OCI-LY7 (cell line): ENCODE measurements around the gene PPP1R3E.

Source experiments
- CTCF ChIP-seq: fragments of 200-600 bp; sonication (generic); conservative IDR thresholded peaks from 2 replicates; pipeline ENCODE4 v1.5.1; 2014; ENCODE audit warnings: mild to moderate bottlenecking, antibody characterized with exemption, low read length, moderate library complexity, mixed read lengths
- EZH2phosphoT487 ChIP-seq: fragments of 200-600 bp; sonication (generic); IDR thresholded peaks from 2 replicates; pipeline ENCODE4 v1.6.1; 2018; ENCODE audit warnings: low read depth, borderline replicate concordance, mild to moderate bottlenecking, mixed run types, antibody characterized with exemption, low read length, moderate library complexity, mixed read lengths

- peak; percentile 98 for TF ChIP-seq CTCF
- TF ChIP-seq EZH2phosphoT487 = no peak
Observed at GRCh38 chr14:23327947-23328744, 25.5 kb upstream of the PPP1R3E start.
